Activated CD8-positive, alpha-beta T cell treated with anti-CD3 and anti-CD28 coated beads for 36 hours (primary cell): ENCODE data around the gene RIC3. TPM values are rescaled to one million over a fixed set of nuclear protein-coding genes. Genes with fewer than 3 reads are reported as not detected.
A peak's percentile ranks its signal among the peaks of the same experiment; 100 is the strongest.

ENCODE experiments used
- ATAC-seq: fragments of 200-7000 bp; cut with Tn5 transposase; one replicate; pipeline ENCODE4 v1.10.0; 2021; ENCODE audit warnings: mild to moderate bottlenecking, moderate library complexity
- CTCF ChIA-PET: fragments of 350-600 bp; sonication (Branson Sonifier 250); formaldehyde crosslinking; loops from one replicate; lab custom pipeline; 2021; ENCODE audit warnings: antibody characterized with exemption; lab: Charles Lee
- POLR2A ChIA-PET: fragments of 350-600 bp; sonication (Branson Sonifier 250); formaldehyde crosslinking; loops from one replicate; lab custom pipeline; 2021; ENCODE audit warnings: antibody characterized with exemption; lab: Charles Lee
- DNase-seq: peaks from one replicate; pipeline ENCODE4 v3.0.0-alpha.2; 2020
- H3K27ac Mint-ChIP-seq: one replicate; pipeline ENCODE4 v1.8.0; 2021; ENCODE audit warnings: mild to moderate bottlenecking, mixed read lengths
- H3K27me3 Mint-ChIP-seq: one replicate; pipeline ENCODE4 v1.8.0; 2021; ENCODE audit warnings: mixed read lengths
- H3K36me3 Mint-ChIP-seq: one replicate; pipeline ENCODE4 v1.8.0; 2021; ENCODE audit warnings: low read depth, mixed read lengths
- H3K4me1 Mint-ChIP-seq: one replicate; pipeline ENCODE4 v1.8.0; 2021; ENCODE audit warnings: low read depth, mixed read lengths
- H3K4me3 Mint-ChIP-seq: one replicate; pipeline ENCODE4 v1.8.0; 2021; ENCODE audit warnings: mild to moderate bottlenecking, moderate library complexity, mixed read lengths
- H3K9me3 Mint-ChIP-seq: one replicate; pipeline ENCODE4 v1.8.0; 2021; ENCODE audit warnings: mixed read lengths
- CTCF ChIP-seq: fragments of 200-600 bp; IDR thresholded peaks from one replicate; pipeline ENCODE4 v1.8.0; 2022; ENCODE audit warnings: antibody characterized with exemption, mild to moderate bottlenecking
- intact Hi-C: fragments of 100-400 bp; cut with micrococcal nuclease; formaldehyde crosslinking; loops from one replicate; pipeline ENCODE4 v1.10.0; 2022
- total RNA-seq, 2 experiments: library from RNA; stranded (reverse); gene quantifications; one replicate each; pipeline ENCODE4 v1.2.3, GENCODE V29; 2021

RIC3 gene
- total RNA-seq, 2 experiments from 2014 or later: 7.6 to 7.7 TPM

- POLR2A ChIA-PET: interaction anchor here (0.7 to 0.9 kb wide), 2 partner anchors 9 to 95 kb away, joined by 3 to 4 read pairs; no protein-coding TSS in a partner anchor
- Mint-ChIP-seq H3K27me3 (no peaks in the 10 kb centered on the region), H3K4me1 (no peaks in the 10 kb centered on the region), H3K36me3 (no peaks in the 10 kb centered on the region), H3K27ac (no peak overlapping the region), H3K4me3 (no peak overlapping the region), H3K9me3 (no peaks in the 10 kb centered on the region)
- TF ChIP-seq CTCF: no peak
- CTCF ChIA-PET: interaction anchor here (0.9 to 9.3 kb wide), 4 partner anchors 11 to 105 kb away, joined by 4 to 99 read pairs (median 38); no protein-coding TSS in a partner anchor
- ATAC-seq (no peak), DNase-seq (no peak)
- intact Hi-C loops: loop anchor here (5.0 to 10.0 kb wide), 2 partner anchors 57 to 199 kb away; no protein-coding TSS in a partner anchor
Observed at GRCh38 chr11:8093931-8094575, 74.8 kb downstream of the RIC3 start.

GRCh38 chr11:8092587-8093424 lies 76.0 kb downstream of the RIC3 start:
- Mint-ChIP-seq H3K27me3 (no peaks in the 10 kb centered on the region), H3K4me3 (no peak overlapping the region), H3K4me1 (no peaks in the 10 kb centered on the region), H3K36me3 (no peaks in the 10 kb centered on the region), H3K27ac (no peak overlapping the region), H3K9me3 (no peaks in the 10 kb centered on the region)
- POLR2A ChIA-PET: interaction anchor here (0.9 kb wide), 1 partner anchor 10 kb away, joined by 4 read pairs; no protein-coding TSS in a partner anchor
- peak; percentile 52 for TF ChIP-seq CTCF
- ATAC-seq: peak; percentile 88
- CTCF ChIA-PET: interaction anchor here (0.8 to 9.3 kb wide), 10 partner anchors 12 to 106 kb away, joined by 3 to 99 read pairs (median 6); partner anchors contain the start of gene EIF3F
- intact Hi-C loops: loop anchor here (5.0 to 10.0 kb wide), 2 partner anchors 56 to 198 kb away; no protein-coding TSS in a partner anchor
- DNase-seq: peak; percentile 68

GRCh38 chr11:8091721-8092120 lies 77.1 kb downstream of the RIC3 start:
- Mint-ChIP-seq H3K27me3 (no peaks in the 10 kb centered on the region), H3K36me3 (no peaks in the 10 kb centered on the region), H3K4me3 (no peak overlapping the region), H3K4me1 (no peaks in the 10 kb centered on the region), H3K27ac (no peak overlapping the region), H3K9me3 (no peaks in the 10 kb centered on the region)
- intact Hi-C loops: loop anchor here (5.0 to 10.0 kb wide), 2 partner anchors 54 to 197 kb away; no protein-coding TSS in a partner anchor
- no peak for DNase-seq
- ChIA-PET POLR2A (no interaction called here), CTCF (interaction anchor here (0.8 to 9.3 kb wide), 8 partner anchors 7 to 202 kb away, joined by 3 to 99 read pairs (median 12); no protein-coding TSS in a partner anchor)
- ATAC-seq: no peak
- no peak for TF ChIP-seq CTCF

- Mint-ChIP-seq H3K27ac (no peak overlapping the region), H3K9me3 (no peaks in the 10 kb centered on the region), H3K27me3 (peaks cover under 1% of the 10 kb centered on the region), H3K36me3 (no peaks in the 10 kb centered on the region), H3K4me3 (no peak overlapping the region), H3K4me1 (no peaks in the 10 kb centered on the region)
- ChIA-PET CTCF (interaction anchor here (0.7 to 9.3 kb wide), 20 partner anchors 8 to 201 kb away, joined by 3 to 99 read pairs (median 4); partner anchors contain the start of gene TUB), POLR2A (interaction anchor here (0.6 to 1.2 kb wide), 2 partner anchors 22 to 38 kb away, joined by 3 read pairs; no protein-coding TSS in a partner anchor)
- intact Hi-C loops: loop anchor here (5.0 to 10.0 kb wide), 2 partner anchors 53 to 196 kb away; no protein-coding TSS in a partner anchor
- TF ChIP-seq CTCF: peak; percentile 60
- ATAC-seq (peak; percentile 37), DNase-seq (peak; percentile 67)
Observed at GRCh38 chr11:8090756-8091155, 78.1 kb downstream of the RIC3 start.
